Progenitor cell of endocrine pancreas (in vitro differentiated cells): ENCODE measurements around the gene NMNAT3. TPM values are rescaled to one million over a fixed set of nuclear protein-coding genes. Genes with fewer than 3 reads are reported as not detected.
"Not testable (repeated sequence)": the region's sequence is repeated elsewhere in the genome, so short reads cannot be mapped to it uniquely, and the experiment has no call there.

Experiments used
- DNase-seq: peaks from one replicate; pipeline ENCODE4 v3.0.0; 2021; ENCODE audit warnings: low spot score; ENCODE audit not compliant: unreplicated experiment
- H3K27ac Mint-ChIP-seq: 2 replicates; pipeline ENCODE4 v1.8.0; 2021; ENCODE audit warnings: mild to moderate bottlenecking, moderate library complexity, mixed read lengths
- H3K27me3 Mint-ChIP-seq: 2 replicates; pipeline ENCODE4 v1.8.0; 2021; ENCODE audit warnings: mixed read lengths
- H3K36me3 Mint-ChIP-seq: 2 replicates; pipeline ENCODE4 v1.8.0; 2022; ENCODE audit warnings: mixed read lengths; ENCODE audit not compliant: insufficient read depth
- H3K4me1 Mint-ChIP-seq: 2 replicates; pipeline ENCODE4 v1.8.0; 2021; ENCODE audit warnings: low read depth, mixed read lengths
- H3K4me3 Mint-ChIP-seq: 2 replicates; pipeline ENCODE4 v1.8.0; 2021; ENCODE audit warnings: low read depth, mild to moderate bottlenecking, moderate library complexity, mixed read lengths
- H3K9me3 Mint-ChIP-seq: 2 replicates; pipeline ENCODE4 v1.8.0; 2021; ENCODE audit warnings: low read depth, mixed read lengths
- total RNA-seq: library from RNA; stranded (reverse); gene quantifications from 2 replicates; pipeline ENCODE4 v1.2.1, GENCODE V29; 2021
- TF ChIP-seq, protein P1 (sequence below): fragments of 200-600 bp; sonication (generic); IDR thresholded peaks from one replicate; pipeline ENCODE4 v1.5.0; 2021; ENCODE audit warnings: antibody characterized with exemption, mild to moderate bottlenecking; ENCODE audit not compliant: unreplicated experiment

The NMNAT3 gene
- total RNA-seq, 1 donor from 2014 or later = 3.5 TPM

DNA sequence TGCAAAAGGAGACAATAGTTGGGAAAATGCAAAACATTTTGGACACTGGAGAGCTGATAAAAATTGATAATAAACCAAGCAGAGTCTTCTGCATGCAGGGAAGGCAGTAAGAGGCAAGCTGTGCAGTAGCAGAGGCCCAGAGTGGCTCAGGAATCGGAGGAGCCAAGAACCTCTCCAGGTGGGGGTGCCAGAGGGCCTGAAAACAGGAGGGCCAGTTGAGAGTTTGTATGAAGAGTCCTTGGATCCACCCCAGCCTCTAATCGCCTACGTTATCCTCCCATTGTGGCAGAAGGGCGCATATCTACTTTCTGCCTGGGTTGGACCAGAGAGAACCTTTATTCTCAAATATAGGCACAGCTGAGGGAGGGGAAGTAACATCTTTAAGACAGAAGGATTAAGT, 89.3 kb downstream of the NMNAT3 start:
- Mint-ChIP-seq H3K27ac (no peak overlapping the region), H3K27me3 (peaks cover 3% of the 10 kb centered on the region), H3K4me1 (no peaks in the 10 kb centered on the region), H3K4me3 (no peak overlapping the region), H3K9me3 (peaks cover 7% of the 10 kb centered on the region), H3K36me3 (peaks cover 5% of the 10 kb centered on the region)
- TF ChIP-seq, protein P1, sequence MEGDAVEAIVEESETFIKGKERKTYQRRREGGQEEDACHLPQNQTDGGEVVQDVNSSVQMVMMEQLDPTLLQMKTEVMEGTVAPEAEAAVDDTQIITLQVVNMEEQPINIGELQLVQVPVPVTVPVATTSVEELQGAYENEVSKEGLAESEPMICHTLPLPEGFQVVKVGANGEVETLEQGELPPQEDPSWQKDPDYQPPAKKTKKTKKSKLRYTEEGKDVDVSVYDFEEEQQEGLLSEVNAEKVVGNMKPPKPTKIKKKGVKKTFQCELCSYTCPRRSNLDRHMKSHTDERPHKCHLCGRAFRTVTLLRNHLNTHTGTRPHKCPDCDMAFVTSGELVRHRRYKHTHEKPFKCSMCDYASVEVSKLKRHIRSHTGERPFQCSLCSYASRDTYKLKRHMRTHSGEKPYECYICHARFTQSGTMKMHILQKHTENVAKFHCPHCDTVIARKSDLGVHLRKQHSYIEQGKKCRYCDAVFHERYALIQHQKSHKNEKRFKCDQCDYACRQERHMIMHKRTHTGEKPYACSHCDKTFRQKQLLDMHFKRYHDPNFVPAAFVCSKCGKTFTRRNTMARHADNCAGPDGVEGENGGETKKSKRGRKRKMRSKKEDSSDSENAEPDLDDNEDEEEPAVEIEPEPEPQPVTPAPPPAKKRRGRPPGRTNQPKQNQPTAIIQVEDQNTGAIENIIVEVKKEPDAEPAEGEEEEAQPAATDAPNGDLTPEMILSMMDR = peak; percentile 12
- DNase-seq = no peak

DNA sequence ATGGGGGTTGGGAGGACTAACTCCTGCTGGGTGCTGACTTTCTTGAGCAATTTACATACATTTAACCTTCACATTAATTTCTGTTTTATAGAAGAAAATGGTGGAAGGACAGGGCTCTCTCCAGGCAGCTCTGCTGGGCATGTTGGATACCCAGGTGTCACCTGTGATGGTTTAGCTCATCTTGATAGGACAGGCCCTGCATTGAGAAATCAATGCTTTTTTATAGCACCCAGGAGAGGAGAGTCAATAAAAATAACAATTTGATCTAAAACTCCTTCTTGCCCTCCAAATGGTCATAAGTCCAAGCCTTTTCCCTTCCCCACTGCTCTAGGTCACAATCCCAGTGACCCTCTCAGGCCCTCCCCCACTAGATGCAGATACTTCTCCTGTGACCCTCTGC, 90.0 kb downstream of the NMNAT3 start:
- DNase-seq = no peak
- peaks cover 5% of the 10 kb centered on the region for H3K36me3 Mint-ChIP-seq
- H3K27me3 Mint-ChIP-seq = peaks cover 3% of the 10 kb centered on the region
- H3K9me3 Mint-ChIP-seq = peaks cover 7% of the 10 kb centered on the region
- H3K4me3 Mint-ChIP-seq = no peak overlapping the region
- no peak overlapping the region for H3K27ac Mint-ChIP-seq
- no peaks in the 10 kb centered on the region for H3K4me1 Mint-ChIP-seq
- TF ChIP-seq, protein P1 = no peak

DNA sequence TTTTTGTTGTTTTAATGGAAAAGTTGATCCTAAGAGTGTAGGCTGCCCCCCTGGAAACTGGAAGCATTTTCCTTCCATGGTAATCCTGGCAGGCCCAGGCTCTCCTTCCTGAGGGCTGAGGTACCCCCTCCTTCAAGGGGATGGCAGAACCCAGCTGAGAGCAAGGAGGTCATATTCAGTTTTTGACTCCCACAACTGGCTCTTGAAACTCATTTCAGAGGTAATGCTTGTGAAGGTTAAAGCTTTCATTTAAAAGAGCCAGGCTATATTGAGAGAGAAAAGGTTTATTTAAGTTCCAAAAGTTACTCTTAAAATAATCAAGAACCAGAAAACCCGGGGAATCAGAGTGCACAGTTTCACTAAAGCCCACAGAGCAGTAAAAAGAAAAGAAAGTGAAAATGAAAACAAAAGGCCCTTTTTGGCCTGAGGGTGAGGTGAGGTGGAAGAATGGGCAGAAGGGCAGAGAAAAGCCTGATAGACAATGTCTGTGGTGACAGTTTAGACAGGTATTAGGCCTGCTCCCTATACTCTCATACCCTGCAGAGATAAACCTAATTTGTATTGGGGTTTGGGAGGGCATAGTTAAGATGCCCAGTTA, 91.3 kb downstream of the NMNAT3 start:
- peaks cover 5% of the 10 kb centered on the region for H3K36me3 Mint-ChIP-seq
- H3K4me3 Mint-ChIP-seq = no peak overlapping the region
- H3K9me3 Mint-ChIP-seq = peaks cover 7% of the 10 kb centered on the region
- no peak overlapping the region for H3K27ac Mint-ChIP-seq
- no peak for DNase-seq
- TF ChIP-seq, protein P1 = no peak
- peaks cover 3% of the 10 kb centered on the region for H3K27me3 Mint-ChIP-seq
- no peaks in the 10 kb centered on the region for H3K4me1 Mint-ChIP-seq

DNA sequence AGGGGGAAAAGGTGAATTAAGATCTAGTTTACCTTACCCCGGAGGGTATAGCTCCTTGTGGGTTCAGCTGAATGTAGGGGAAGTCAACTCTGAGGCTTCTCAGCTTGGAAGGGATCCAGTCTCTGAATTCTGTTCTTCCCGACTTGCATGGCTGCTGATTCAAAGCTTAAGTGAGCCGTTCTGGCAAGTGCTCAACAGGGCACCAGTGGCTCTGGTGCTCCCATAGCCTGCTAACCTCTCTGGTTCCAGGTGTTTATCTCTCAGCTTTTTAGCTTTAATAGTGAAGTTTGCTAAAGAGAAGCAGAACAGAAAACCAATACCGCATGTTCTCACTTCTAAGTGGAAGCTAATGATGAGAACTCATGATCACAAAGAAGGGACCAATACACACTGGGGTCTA, 92.0 kb downstream of the NMNAT3 start:
- H3K4me1 Mint-ChIP-seq = no peaks in the 10 kb centered on the region
- peaks cover 3% of the 10 kb centered on the region for H3K27me3 Mint-ChIP-seq
- no peak overlapping the region for H3K27ac Mint-ChIP-seq
- no peak overlapping the region for H3K4me3 Mint-ChIP-seq
- DNase-seq = no peak
- TF ChIP-seq, protein P1 = no peak
- H3K36me3 Mint-ChIP-seq = peaks cover 5% of the 10 kb centered on the region
- H3K9me3 Mint-ChIP-seq = peaks cover 7% of the 10 kb centered on the region

DNA sequence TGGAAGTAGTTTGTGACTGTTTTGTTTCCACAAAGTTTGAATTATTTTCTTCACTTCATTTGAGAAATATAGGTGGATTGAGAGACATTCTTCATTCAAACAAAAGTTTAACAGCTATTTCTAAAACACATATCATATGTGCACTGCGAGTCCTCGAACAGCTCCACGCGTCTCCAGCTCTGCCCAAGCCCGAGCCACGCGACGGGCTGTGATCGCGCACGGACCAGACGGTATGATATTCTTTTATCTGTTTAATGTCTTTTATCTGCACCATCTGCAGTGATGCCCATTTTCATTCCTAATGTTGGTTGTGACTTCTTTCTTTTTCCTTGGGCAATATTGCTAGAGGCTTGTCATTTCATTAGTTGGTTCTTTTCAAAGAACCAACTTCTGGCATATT, 94.1 kb downstream of the NMNAT3 start:
- not testable (repeated sequence) for H3K4me3 Mint-ChIP-seq
- H3K4me1 Mint-ChIP-seq = peaks cover 13% of the 10 kb centered on the region

DNA sequence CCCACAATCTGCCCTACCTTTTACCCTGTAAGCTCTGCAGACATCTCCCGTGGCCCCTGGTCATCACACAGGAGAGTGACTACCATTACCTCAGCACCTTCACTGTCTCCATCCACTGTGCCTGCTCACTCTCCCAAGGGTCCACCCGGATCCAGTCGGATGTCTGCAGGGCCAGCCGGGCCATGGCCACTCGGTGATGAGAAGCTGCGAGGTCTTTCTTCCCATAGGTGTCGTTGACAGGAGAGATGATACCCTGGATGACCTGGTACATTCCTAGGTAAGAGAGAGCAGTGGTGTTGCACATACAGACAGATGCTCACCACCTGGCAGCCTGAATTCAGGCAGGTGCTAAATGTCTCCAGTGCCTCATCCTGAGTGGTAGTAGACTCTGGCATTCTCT, 99.0 kb downstream of the NMNAT3 start:
- peaks cover 1% of the 10 kb centered on the region for H3K36me3 Mint-ChIP-seq
- H3K27me3 Mint-ChIP-seq = no peaks in the 10 kb centered on the region
- DNase-seq = no peak
- TF ChIP-seq, protein P1 = no peak
- peaks cover 13% of the 10 kb centered on the region for H3K4me1 Mint-ChIP-seq
- no peaks in the 10 kb centered on the region for H3K9me3 Mint-ChIP-seq
- no peak overlapping the region for H3K4me3 Mint-ChIP-seq
- H3K27ac Mint-ChIP-seq = peak overlapping the region; percentile 68

More for the DNA sequence above, 94.1 kb downstream of the NMNAT3 start:
- H3K27ac Mint-ChIP-seq, DNase-seq, H3K36me3 Mint-ChIP-seq, H3K9me3 Mint-ChIP-seq, H3K27me3 Mint-ChIP-seq: not testable (repeated sequence)
